GM19395 (cell line): ENCODE data around the gene CCDC74A.
A peak's percentile ranks its signal among the peaks of the same experiment; 100 is the strongest.
"Not testable (repeated sequence)": the region's sequence is repeated elsewhere in the genome, so short reads cannot be mapped to it uniquely, and the experiment has no call there.

Experiments
- ATAC-seq: cut with Tn5 transposase; IDR thresholded peaks from one replicate; pipeline ENCODE4 v1.9.1; 2021; ENCODE audit warnings: mild to moderate bottlenecking, moderate library complexity; ENCODE audit not compliant: unreplicated experiment

CCDC74A gene

GRCh38 chr2:131544813-131545165 lies 17.1 kb downstream of the CCDC74A start:
- ATAC-seq = not testable (repeated sequence)

GRCh38 chr2:131552871-131553270 lies 25.2 kb downstream of the CCDC74A start:
- ATAC-seq = no peak

- no peak for ATAC-seq
Observed at GRCh38 chr2:131556998-131557397, 29.3 kb downstream of the CCDC74A start.

GRCh38 chr2:131557558-131558321 lies 30.1 kb downstream of the CCDC74A start:
- ATAC-seq = peak; percentile 90

GRCh38 chr2:131566371-131566770 lies 38.7 kb downstream of the CCDC74A start:
- no peak for ATAC-seq

- ATAC-seq = no peak
Observed at GRCh38 chr2:131567891-131568290, 40.2 kb downstream of the CCDC74A start.

- not testable (repeated sequence) for ATAC-seq
Observed at GRCh38 chr2:131568401-131568800, 40.7 kb downstream of the CCDC74A start.

- no peak for ATAC-seq
Observed at GRCh38 chr2:131572175-131572574, 44.5 kb downstream of the CCDC74A start.

- ATAC-seq = no peak
Observed at GRCh38 chr2:131577812-131578211, 50.1 kb downstream of the CCDC74A start.

GRCh38 chr2:131580187-131580586 lies 52.5 kb downstream of the CCDC74A start:
- no peak for ATAC-seq
